Upper lobe of left lung (tissue), 6 donors: ENCODE measurements around the gene TTC28. TPM values are rescaled to one million over a fixed set of nuclear protein-coding genes. Genes with fewer than 3 reads are reported as not detected.

Source experiments
- ATAC-seq, 2 donors: fragments of 200-7000 bp; cut with Tn5 transposase; one replicate each; pipeline ENCODE4 v1.9.1; 2022; ENCODE audit warnings: mild to moderate bottlenecking in 2 of 2, moderate library complexity in 2 of 2; ENCODE audit not compliant: low FRiP score in 2 of 2
- DNase-seq, 2 donors: peaks; one replicate each; pipeline ENCODE4 v3.0.0-alpha.2; 2019 to 2020
- H3K27ac ChIP-seq, 4 donors: fragments of 200-600 bp; sonication (generic); one replicate each; pipeline ENCODE4 v1.5.1; 2016 to 2019
- H3K27me3 ChIP-seq, 4 donors: fragments of 200-600 bp; sonication (generic); one replicate each; pipeline ENCODE4 v1.5.1; 2017 to 2019
- H3K36me3 ChIP-seq, 4 donors: fragments of 200-600 bp; sonication (generic); one replicate each; pipeline ENCODE4 v1.5.1; 2016 to 2019
- H3K4me1 ChIP-seq, 4 donors: fragments of 200-600 bp; sonication (generic); one replicate each; pipeline ENCODE4 v1.5.1; 2018 to 2019
- H3K4me3 ChIP-seq, 4 donors: fragments of 200-600 bp; sonication (generic); one replicate each; pipeline ENCODE4 v1.5.1; 2017 to 2019; ENCODE audit warnings: mild to moderate bottlenecking in 2 of 4, moderate library complexity in 1 of 4
- H3K9me3 ChIP-seq, 4 donors: fragments of 200-600 bp; sonication (generic); one replicate each; pipeline ENCODE4 v1.5.1; 2018 to 2019
- EP300 ChIP-seq, 4 donors: sonication (generic); formaldehyde crosslinking; IDR thresholded peaks; one replicate each; pipeline ENCODE4 v1.5.1; 2017; ENCODE audit warnings: antibody characterized with exemption in 4 of 4, control low read depth in 2 of 4
- POLR2A ChIP-seq, 4 donors: fragments of 450-650 bp; IDR thresholded peaks; one replicate each; pipeline ENCODE4 v1.5.1; 2016 to 2017; ENCODE audit warnings: antibody characterized with exemption in 4 of 4, mild to moderate bottlenecking in 2 of 4
- POLR2AphosphoS5 ChIP-seq, 2 donors: sonication (generic); formaldehyde crosslinking; IDR thresholded peaks; one replicate each; pipeline ENCODE4 v1.5.1; 2017; ENCODE audit warnings: antibody characterized with exemption in 2 of 2
- WGBS, 2 donors: methylation state at CpG; one replicate each; pipeline ENCODE4 v1.1.5; 2017 to 2018; 5-methylcytosine and 5-hydroxymethylcytosine counted together
- total RNA-seq, 6 donors: library from RNA; depleted of rRNA in 4 of 6; stranded (reverse); fragments of >200 nt in 4 of 6; gene quantifications; one replicate each; pipeline versions ENCODE4 v1.1.0 to v1.2.1, GENCODE V29; 2016 to 2021
- TF ChIP-seq, protein P1 (sequence below), 6 experiments: fragments of 450-650 bp in 4 of 6; fragments of 200-600 bp in 2 of 6; sonication (generic) in 2 of 6; IDR thresholded peaks; one replicate each; pipeline ENCODE4 v1.5.1; 2016 to 2019; ENCODE audit warnings: antibody characterized with exemption in 6 of 6
- donor health status: DM: no; HTN: no; CAD: no; lungs with moderate emphysema.
- donor health status: DM: no; HTN: yes; CAD: no; lungs with severe emphysema.

TTC28 gene
- total RNA-seq, 6 donors from 2014 or later: 30.1 to 69.4 (median 41.4) TPM

DNA sequence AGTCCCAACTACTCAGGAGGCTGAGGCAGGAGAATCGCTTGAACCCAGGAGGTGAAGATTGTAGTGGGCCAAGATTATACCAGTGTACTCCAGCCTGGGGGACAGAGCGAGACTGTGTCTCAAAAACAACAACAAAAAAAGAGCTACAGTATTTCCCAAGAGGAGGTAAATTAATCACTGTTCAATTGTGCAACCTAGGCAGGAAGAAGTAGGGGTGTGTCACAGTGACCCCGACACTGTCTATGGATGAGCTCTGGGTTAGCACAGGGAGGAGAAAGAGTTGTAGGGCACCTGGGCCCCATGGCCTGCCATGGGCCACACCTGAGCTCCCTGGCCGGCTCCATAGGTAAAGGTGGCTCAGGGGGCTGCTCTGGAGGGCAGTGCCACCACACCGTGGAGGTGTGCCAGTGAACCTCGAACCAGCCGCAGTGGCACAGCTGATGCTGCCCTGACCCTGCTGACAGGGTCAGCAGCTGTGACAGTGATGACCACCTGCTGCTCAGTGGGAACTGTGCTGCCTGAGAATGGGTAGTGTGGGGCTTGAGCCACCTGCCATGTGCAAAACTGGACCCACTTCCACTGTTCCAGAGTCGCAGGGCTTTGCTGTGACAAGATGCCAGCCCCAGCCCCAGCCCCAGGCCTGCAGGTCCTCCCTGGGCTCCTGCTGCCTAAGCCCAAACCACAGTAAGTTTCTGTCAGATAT is 676.6 kb downstream of the TTC28 start:
- peaks cover 0 to 54% (median 9%) of the 10 kb centered on the region in 4 donors for H3K36me3 ChIP-seq
- no peak overlapping the region for H3K27ac ChIP-seq
- H3K9me3 ChIP-seq: no peaks in the 10 kb centered on the region
- TF ChIP-seq POLR2AphosphoS5 (IDR thresholded peaks at IDR 0.05): no peak
- TF ChIP-seq, protein P1, sequence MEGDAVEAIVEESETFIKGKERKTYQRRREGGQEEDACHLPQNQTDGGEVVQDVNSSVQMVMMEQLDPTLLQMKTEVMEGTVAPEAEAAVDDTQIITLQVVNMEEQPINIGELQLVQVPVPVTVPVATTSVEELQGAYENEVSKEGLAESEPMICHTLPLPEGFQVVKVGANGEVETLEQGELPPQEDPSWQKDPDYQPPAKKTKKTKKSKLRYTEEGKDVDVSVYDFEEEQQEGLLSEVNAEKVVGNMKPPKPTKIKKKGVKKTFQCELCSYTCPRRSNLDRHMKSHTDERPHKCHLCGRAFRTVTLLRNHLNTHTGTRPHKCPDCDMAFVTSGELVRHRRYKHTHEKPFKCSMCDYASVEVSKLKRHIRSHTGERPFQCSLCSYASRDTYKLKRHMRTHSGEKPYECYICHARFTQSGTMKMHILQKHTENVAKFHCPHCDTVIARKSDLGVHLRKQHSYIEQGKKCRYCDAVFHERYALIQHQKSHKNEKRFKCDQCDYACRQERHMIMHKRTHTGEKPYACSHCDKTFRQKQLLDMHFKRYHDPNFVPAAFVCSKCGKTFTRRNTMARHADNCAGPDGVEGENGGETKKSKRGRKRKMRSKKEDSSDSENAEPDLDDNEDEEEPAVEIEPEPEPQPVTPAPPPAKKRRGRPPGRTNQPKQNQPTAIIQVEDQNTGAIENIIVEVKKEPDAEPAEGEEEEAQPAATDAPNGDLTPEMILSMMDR (IDR thresholded peaks at IDR 0.05): no peak
- TF ChIP-seq POLR2A (IDR thresholded peaks at IDR 0.05): no peak
- TF ChIP-seq EP300 (IDR thresholded peaks at IDR 0.05): no peak
- H3K4me3 ChIP-seq: no peak overlapping the region
- no peaks in the 10 kb centered on the region for H3K27me3 ChIP-seq
- no peak for ATAC-seq
- no peaks in the 10 kb centered on the region for H3K4me1 ChIP-seq
- WGBS, 2 donors: 80 to 84% methylated on average over 5 of the region's 8 CpGs
- DNase-seq: no peak

DNA sequence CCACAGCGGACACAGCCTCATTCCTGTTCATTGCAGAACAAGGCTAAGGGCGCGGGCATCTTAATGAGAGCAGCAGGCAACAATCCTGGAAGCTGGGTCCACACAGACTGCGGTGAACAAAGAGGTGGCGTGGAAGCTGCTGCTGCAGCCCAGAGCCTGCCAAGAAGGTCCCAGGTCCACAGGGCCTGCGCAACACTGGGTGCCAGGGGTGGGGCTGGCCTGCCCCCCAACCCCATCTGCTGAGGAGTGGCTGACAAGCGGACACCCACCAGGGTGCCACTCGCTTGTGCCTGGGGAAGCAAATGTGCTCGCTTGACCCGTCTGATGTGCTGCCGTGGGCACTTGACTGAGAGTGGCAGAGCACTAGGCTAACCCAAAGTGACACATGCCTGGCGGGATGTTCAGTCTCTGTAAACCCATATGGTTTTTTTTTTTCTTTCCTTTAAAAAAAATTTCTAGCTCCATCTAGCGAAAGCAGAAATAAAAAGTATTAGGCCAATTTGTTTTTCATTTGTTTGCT is 677.4 kb downstream of the TTC28 start:
- no peaks in the 10 kb centered on the region for H3K9me3 ChIP-seq
- H3K4me3 ChIP-seq: no peak overlapping the region
- H3K36me3 ChIP-seq: peaks cover 0 to 61% (median 13%) of the 10 kb centered on the region in 4 donors
- no peaks in the 10 kb centered on the region for H3K4me1 ChIP-seq
- H3K27ac ChIP-seq: no peak overlapping the region
- peak in 1 of 2 donors; percentile 42 for DNase-seq
- H3K27me3 ChIP-seq: no peaks in the 10 kb centered on the region
- 91 to 95% methylated on average over 13 of the region's 13 CpGs for WGBS, 2 donors
- TF ChIP-seq POLR2A (IDR thresholded peaks at IDR 0.05): no peak
- TF ChIP-seq, protein P1 (IDR thresholded peaks at IDR 0.05): no peak
- no peak for TF ChIP-seq EP300 (IDR thresholded peaks at IDR 0.05)
- TF ChIP-seq POLR2AphosphoS5 (IDR thresholded peaks at IDR 0.05): no peak
- no peak for ATAC-seq

DNA sequence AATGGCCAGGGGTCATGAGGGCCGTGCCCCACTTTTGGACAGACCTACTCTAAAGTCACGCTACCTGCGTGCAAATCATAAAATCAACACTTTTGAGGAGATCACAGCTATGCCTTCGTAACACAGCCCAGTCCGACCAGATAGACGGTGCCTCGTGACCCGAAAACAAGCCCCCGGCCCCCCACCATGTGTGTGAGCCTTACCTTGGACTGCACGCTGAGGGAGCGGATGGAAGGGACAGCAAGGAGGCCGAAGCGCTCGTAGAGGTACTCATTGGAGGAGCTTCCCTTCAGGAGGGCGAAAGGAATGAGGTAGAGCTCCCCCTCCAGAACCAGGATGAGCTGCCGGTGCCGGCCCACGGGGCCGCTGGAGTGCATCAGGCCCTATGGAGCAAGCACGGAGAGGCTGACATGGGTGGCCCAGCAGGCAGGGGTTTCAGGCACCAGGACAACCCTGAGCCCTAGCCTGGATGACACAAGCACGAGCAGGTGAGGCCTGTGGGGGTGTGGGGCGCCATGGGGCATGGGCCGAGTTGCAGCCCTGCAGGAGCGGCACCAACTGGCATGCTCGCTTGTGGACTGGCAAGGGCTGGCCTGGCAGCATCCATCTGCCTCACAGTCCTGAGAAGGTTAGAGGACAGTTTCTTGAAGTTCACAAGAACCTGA is 678.3 kb downstream of the TTC28 start:
- Histone ChIP-seq H3K27me3 (no peaks in the 10 kb centered on the region), H3K4me3 (no peak overlapping the region), H3K36me3 (peaks cover 0 to 59% (median 13%) of the 10 kb centered on the region in 4 donors), H3K9me3 (no peaks in the 10 kb centered on the region), H3K27ac (no peak overlapping the region), H3K4me1 (no peaks in the 10 kb centered on the region)
- no peak for ATAC-seq
- TF ChIP-seq POLR2AphosphoS5 (IDR thresholded peaks at IDR 0.05) (no peak), EP300 (IDR thresholded peaks at IDR 0.05) (no peak), POLR2A (IDR thresholded peaks at IDR 0.05) (no peak)
- TF ChIP-seq, protein P1 (IDR thresholded peaks at IDR 0.05): no peak
- peak in 1 of 2 donors; percentile 71 for DNase-seq
- 95 to 96% methylated on average over 19 to 25 of the region's 25 CpGs for WGBS, 2 donors

DNA sequence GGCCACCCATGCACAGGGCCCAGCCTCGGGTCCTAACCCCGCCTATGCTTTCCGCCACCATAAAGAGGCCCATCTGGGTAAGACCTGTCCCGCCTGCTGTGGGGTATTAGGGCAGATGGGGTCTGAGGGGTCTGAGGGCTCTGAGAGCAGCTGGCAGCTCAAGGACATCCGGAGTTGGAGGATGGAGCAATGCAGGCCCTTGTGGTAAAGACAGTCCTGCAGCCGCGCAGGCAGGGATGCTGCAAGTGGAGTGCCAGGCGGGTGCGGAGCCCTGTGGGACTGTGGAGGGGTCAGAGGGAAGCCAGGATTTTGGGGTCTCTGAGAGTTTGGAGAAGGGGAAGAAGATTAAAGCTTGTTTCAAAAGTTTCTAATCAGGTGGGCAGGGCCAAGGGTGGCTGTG is 679.3 kb downstream of the TTC28 start:
- no peak for TF ChIP-seq EP300 (IDR thresholded peaks at IDR 0.05)
- no peak for TF ChIP-seq POLR2A (IDR thresholded peaks at IDR 0.05)
- TF ChIP-seq, protein P1 (IDR thresholded peaks at IDR 0.05): no peak
- no peak for TF ChIP-seq POLR2AphosphoS5 (IDR thresholded peaks at IDR 0.05)
- H3K4me3 ChIP-seq: no peak overlapping the region
- no peaks in the 10 kb centered on the region for H3K4me1 ChIP-seq
- no peaks in the 10 kb centered on the region for H3K9me3 ChIP-seq
- 91 to 96% methylated on average over 8 to 9 of the region's 9 CpGs for WGBS, 2 donors
- ATAC-seq (no peak), DNase-seq (peak in 1 of 2 donors; percentile 37)
- H3K27me3 ChIP-seq: no peaks in the 10 kb centered on the region
- H3K36me3 ChIP-seq: peaks cover 0 to 66% (median 16%) of the 10 kb centered on the region in 4 donors
- H3K27ac ChIP-seq: no peak overlapping the region
